B cell (primary cell): ENCODE results near the gene NPHP4. TPM values are rescaled to one million over a fixed set of nuclear protein-coding genes. Genes with fewer than 3 reads are reported as not detected.

ENCODE experiments used
- ATAC-seq: fragments of 200-7000 bp; cut with Tn5 transposase; one replicate; pipeline ENCODE4 v1.10.0; 2021; ENCODE audit warnings: low read depth, mild to moderate bottlenecking, moderate number of reproducible peaks, moderate library complexity
- CTCF ChIA-PET: fragments of 350-600 bp; sonication (Branson Sonifier 250); formaldehyde crosslinking; loops from one replicate; lab custom pipeline; 2021; ENCODE audit warnings: antibody characterized with exemption, inconsistent platforms; lab: Charles Lee
- POLR2A ChIA-PET: fragments of 350-600 bp; sonication (Branson Sonifier 250); formaldehyde crosslinking; loops from one replicate; lab custom pipeline; 2021; ENCODE audit warnings: antibody characterized with exemption; lab: Charles Lee
- DNase-seq: peaks from one replicate; pipeline ENCODE4 v3.0.0; 2013
- H2AFZ ChIP-seq: 2 replicates; pipeline ENCODE4 v1.6.1; 2012; ENCODE audit warnings: mild to moderate bottlenecking, low read depth, low read length; ENCODE audit not compliant: insufficient read depth, poor library complexity, severe bottlenecking
- H3K27ac ChIP-seq, 2 donors: 1 replicate in 1 of 2; 2 replicates in 1 of 2; pipeline ENCODE4 v1.5.1; 2012 to 2013; ENCODE audit warnings: low read length in 2 of 2, mild to moderate bottlenecking in 2 of 2, moderate library complexity in 1 of 2
- H3K27me3 ChIP-seq, 4 experiments: fragments of 200-600 bp in 1 of 4; sonication (generic) in 1 of 4; replicated peaks in 1 of 4; 1 replicate in 2 of 4; 2 replicates in 2 of 4; pipeline versions ENCODE4 v1.6.1 to v1.7.0; 2013 to 2016; ENCODE audit warnings: low read length in 3 of 4, mild to moderate bottlenecking in 2 of 4, mixed read lengths in 1 of 4, moderate library complexity in 1 of 4; ENCODE audit not compliant: insufficient read depth in 4 of 4, control insufficient read depth in 3 of 4; ENCODE audit errors: control extremely low read depth in 1 of 4
- H3K36me3 ChIP-seq, 2 experiments: replicated peaks in 1 of 2; 1 replicate in 1 of 2; 2 replicates in 1 of 2; pipeline versions ENCODE4 v1.6.1 to v1.7.1; 2013; ENCODE audit warnings: low read length in 1 of 2; ENCODE audit not compliant: insufficient read depth in 2 of 2, control insufficient read depth in 1 of 2; ENCODE audit errors: control extremely low read depth in 1 of 2, extremely low read depth in 1 of 2
- H3K4me1 ChIP-seq, 2 donors: fragments of 200-600 bp in 1 of 2; sonication (generic) in 1 of 2; 1 replicate in 1 of 2; 2 replicates in 1 of 2; pipeline versions ENCODE4 v1.5.1 to v1.6.1; 2013 to 2017; ENCODE audit warnings: low read length in 2 of 2; ENCODE audit not compliant: control insufficient read depth in 2 of 2, insufficient read depth in 2 of 2
- H3K4me2 ChIP-seq: replicated peaks from 2 replicates; pipeline ENCODE3; 2012; ENCODE audit warnings: mild to moderate bottlenecking, low read depth, low read length; ENCODE audit not compliant: poor library complexity, severe bottlenecking
- H3K4me3 ChIP-seq, 5 experiments: fragments of 200-600 bp in 1 of 5; sonication (generic) in 1 of 5; 1 replicate in 3 of 5; 2 replicates in 2 of 5; pipeline versions ENCODE4 v1.5.1 to v1.7.0; 2011 to 2016; ENCODE audit warnings: low read length in 4 of 5, mild to moderate bottlenecking in 4 of 5, low read depth in 2 of 5, control low read depth in 1 of 5, moderate library complexity in 1 of 5; ENCODE audit not compliant: insufficient read depth in 1 of 5; ENCODE audit errors: control extremely low read depth in 1 of 5, extremely low read depth in 1 of 5
- H3K79me2 ChIP-seq: fragments of 200-600 bp; sonication (generic); one replicate; pipeline ENCODE4 v1.6.0; 2016; ENCODE audit warnings: low read length; ENCODE audit not compliant: control insufficient read depth, insufficient read depth
- H3K9ac ChIP-seq: fragments of 200-600 bp; sonication (generic); 2 replicates; pipeline ENCODE4 v1.6.1; 2017; ENCODE audit warnings: mild to moderate bottlenecking, low read length, moderate library complexity
- H3K9me3 ChIP-seq, 3 donors: one replicate each; pipeline versions ENCODE4 v1.6.1 to v1.7.1; 2013; ENCODE audit warnings: low read length in 2 of 3; ENCODE audit not compliant: control insufficient read depth in 2 of 3, insufficient read depth in 1 of 3; ENCODE audit errors: control extremely low read depth in 1 of 3
- H4K20me1 ChIP-seq: 2 replicates; pipeline ENCODE4 v1.6.0; 2012; ENCODE audit warnings: mild to moderate bottlenecking, low read length; ENCODE audit not compliant: insufficient read depth, control insufficient read depth, poor library complexity, severe bottlenecking
- H3K27ac Mint-ChIP-seq: one replicate; pipeline ENCODE4 v1.8.0; 2021; ENCODE audit warnings: mixed read lengths
- H3K27me3 Mint-ChIP-seq: one replicate; pipeline ENCODE4 v1.8.0; 2021; ENCODE audit warnings: mixed read lengths
- H3K4me1 Mint-ChIP-seq: one replicate; pipeline ENCODE4 v1.8.0; 2021; ENCODE audit warnings: mixed read lengths
- H3K4me3 Mint-ChIP-seq: one replicate; pipeline ENCODE4 v1.8.0; 2021; ENCODE audit warnings: mixed read lengths
- H3K9me3 Mint-ChIP-seq: one replicate; pipeline ENCODE4 v1.8.0; 2022; ENCODE audit warnings: mixed read lengths; ENCODE audit not compliant: insufficient read depth
- CTCF ChIP-seq: fragments of 200-600 bp; IDR thresholded peaks from one replicate; pipeline ENCODE4 v1.8.0; 2022; ENCODE audit warnings: antibody characterized with exemption, mild to moderate bottlenecking
- EZH2 ChIP-seq: IDR thresholded peaks from 2 replicates; pipeline ENCODE4 v1.6.1; 2012; ENCODE audit warnings: borderline replicate concordance, low read depth, mild to moderate bottlenecking, moderate library complexity, low read length; ENCODE audit not compliant: insufficient read depth, poor library complexity, severe bottlenecking
- WGBS: methylation state at CpG from one replicate; pipeline ENCODE4 v1.1.5; 2013; ENCODE audit warnings: missing lambda C conversion rate; ENCODE audit not compliant: insufficient coverage; 5-methylcytosine and 5-hydroxymethylcytosine counted together
- intact Hi-C: fragments of 100-400 bp; cut with micrococcal nuclease; formaldehyde crosslinking; loops from one replicate; pipeline ENCODE4 v1.10.0; 2022
- polyA plus RNA-seq: library from polyadenylated mRNA; depleted of rRNA; stranded (reverse); fragments of >200 nt; gene quantifications from 2 replicates; pipeline ENCODE4 v1.2.3, GENCODE V29; 2012
- total RNA-seq, 2 donors: library from RNA; stranded (reverse); fragments of 120-200 nt in 1 of 2; gene quantifications; 1 replicate in 1 of 2; 2 replicates in 1 of 2; pipeline versions ENCODE4 v1.2.3 to v1.2.4, GENCODE V29; 2013 to 2022

Gene NPHP4
- total and polyA plus RNA-seq, 2 donors (not counting 1 experiment from before 2014, with no cell fraction given): 6.5 to 14.8 TPM

GRCh38 chr1:5844442-5844841 lies 147.8 kb downstream of the NPHP4 start:
- POLR2A ChIA-PET: no interaction called here
- Histone ChIP-seq H3K9me3 (no peaks in the 10 kb centered on the region), H3K36me3 (no peaks in the 10 kb centered on the region), H3K9ac (no peak overlapping the region), H3K79me2 (no peaks in the 10 kb centered on the region), H3K4me1 (no peaks in the 10 kb centered on the region), H3K27me3 (no peaks in the 10 kb centered on the region), H3K4me2 (no peak overlapping the region), H3K4me3 (no peak overlapping the region), H2AFZ (no peak overlapping the region), H3K27ac (no peak overlapping the region), H4K20me1 (no peaks in the 10 kb centered on the region)
- no peaks in the 10 kb centered on the region for H3K4me1 Mint-ChIP-seq
- DNase-seq (no peak), ATAC-seq (no peak)
- H3K4me3 Mint-ChIP-seq: no peak overlapping the region
- CTCF ChIA-PET: no interaction called here
- intact Hi-C loops: no loop called here
- TF ChIP-seq CTCF: no peak
- TF ChIP-seq EZH2: no peak
- H3K27ac Mint-ChIP-seq: no peak overlapping the region
- no peaks in the 10 kb centered on the region for H3K9me3 Mint-ChIP-seq
- H3K27me3 Mint-ChIP-seq: no peaks in the 10 kb centered on the region
- WGBS: 80% methylated on average over 14 of the region's 14 CpGs

- Histone ChIP-seq H2AFZ (no peak overlapping the region), H3K9me3 (no peaks in the 10 kb centered on the region), H3K4me1 (no peaks in the 10 kb centered on the region), H3K36me3 (no peaks in the 10 kb centered on the region), H3K27ac (no peak overlapping the region), H3K79me2 (no peaks in the 10 kb centered on the region), H3K27me3 (no peaks in the 10 kb centered on the region), H3K4me2 (no peak overlapping the region), H4K20me1 (no peaks in the 10 kb centered on the region), H3K4me3 (no peak overlapping the region), H3K9ac (no peak overlapping the region)
- ATAC-seq: no peak
- intact Hi-C loops: no loop called here
- no peak for TF ChIP-seq EZH2
- TF ChIP-seq CTCF: no peak
- Mint-ChIP-seq H3K27me3 (no peaks in the 10 kb centered on the region), H3K9me3 (no peaks in the 10 kb centered on the region), H3K4me3 (no peak overlapping the region), H3K4me1 (no peaks in the 10 kb centered on the region), H3K27ac (no peak overlapping the region)
- WGBS: 86% methylated on average over 7 of the region's 13 CpGs
- POLR2A ChIA-PET: no interaction called here
- CTCF ChIA-PET: no interaction called here
- DNase-seq: no peak
Observed at GRCh38 chr1:5843521-5844096, 148.6 kb downstream of the NPHP4 start.
